Kidney epithelial cell (primary cell): ENCODE data around the gene EIF3L. TPM values are rescaled to one million over a fixed set of nuclear protein-coding genes. Genes with fewer than 3 reads are reported as not detected.

Source experiments
- DNase-seq: peaks from one replicate; pipeline ENCODE4 v3.0.0-alpha.2; 2010; ENCODE audit warnings: low read depth
- H3K27me3 ChIP-seq: 2 replicates; pipeline ENCODE4 v1.6.0; 2011; ENCODE audit warnings: low read length; ENCODE audit not compliant: control insufficient read depth, insufficient read depth
- H3K36me3 ChIP-seq: 2 replicates; pipeline ENCODE4 v1.5.1; 2011; ENCODE audit warnings: low read length; ENCODE audit not compliant: control insufficient read depth, insufficient read depth
- H3K4me3 ChIP-seq: 2 replicates; pipeline ENCODE4 v1.5.1; 2011; ENCODE audit warnings: low read depth, mild to moderate bottlenecking, control low read depth, low read length
- CTCF ChIP-seq: IDR thresholded peaks from 2 replicates; pipeline ENCODE4 v1.5.1; 2011; ENCODE audit warnings: mild to moderate bottlenecking, moderate library complexity, low read length, control low read depth, inconsistent platforms; ENCODE audit not compliant: insufficient read depth, poor library complexity, severe bottlenecking
- total RNA-seq: library from RNA; depleted of rRNA; stranded (reverse); fragments of >200 nt; gene quantifications from 2 replicates; pipeline ENCODE4 v1.2.3, GENCODE V29; 2015

Gene EIF3L
- total RNA-seq, 1 donor from 2014 or later = 439 TPM

GRCh38 chr22:37917874-37918548 lies 68.8 kb downstream of the EIF3L start:
- peaks cover 3% of the 10 kb centered on the region for H3K36me3 ChIP-seq
- DNase-seq = no peak

GRCh38 chr22:37918580-37919270 lies 69.5 kb downstream of the EIF3L start:
- peaks cover 5% of the 10 kb centered on the region for H3K36me3 ChIP-seq
- H3K4me3 ChIP-seq = no peak overlapping the region
- no peak for DNase-seq
- TF ChIP-seq CTCF = no peak
- H3K27me3 ChIP-seq = no peaks in the 10 kb centered on the region

More at GRCh38 chr22:37917874-37918548, 68.8 kb downstream of the EIF3L start:
- H3K27me3 ChIP-seq = no peaks in the 10 kb centered on the region
- H3K4me3 ChIP-seq = no peak overlapping the region
- TF ChIP-seq CTCF = no peak

- H3K27me3 ChIP-seq = no peaks in the 10 kb centered on the region
- no peak for DNase-seq
- H3K36me3 ChIP-seq = peaks cover 5% of the 10 kb centered on the region
- TF ChIP-seq CTCF = no peak
- no peak overlapping the region for H3K4me3 ChIP-seq
These were observed 70.9 kb downstream of the EIF3L start for GRCh38 chr22:37920126-37920525.

- Histone ChIP-seq H3K36me3 (peaks cover 5% of the 10 kb centered on the region), H3K27me3 (no peaks in the 10 kb centered on the region), H3K4me3 (no peak overlapping the region)
- TF ChIP-seq CTCF = no peak
- no peak for DNase-seq
These were observed 73.0 kb downstream of the EIF3L start for GRCh38 chr22:37922191-37922590.

GRCh38 chr22:37923927-37924326 lies 74.7 kb downstream of the EIF3L start:
- Histone ChIP-seq H3K36me3 (peaks cover 6% of the 10 kb centered on the region), H3K4me3 (no peak overlapping the region)
- DNase-seq = no peak

More at GRCh38 chr22:37923927-37924326, 74.7 kb downstream of the EIF3L start:
- H3K27me3 ChIP-seq = no peaks in the 10 kb centered on the region
- no peak for TF ChIP-seq CTCF
